ENCODE data around the gene HUS1. TPM values are rescaled to one million over a fixed set of nuclear protein-coding genes. Genes with fewer than 3 reads are reported as not detected.

The HUS1 gene
- total RNA-seq, 1 donor from 2014 or later: 34.4 TPM

GRCh38 chr7:47941136-47941844, 38.1 kb downstream of the HUS1 start:
- Mint-ChIP-seq H3K36me3 (ENCODE audit: low read depth, unreplicated experiment) (no peaks in the 10 kb centered on the region), H3K9me3 (ENCODE audit: unreplicated experiment) (no peaks in the 10 kb centered on the region), H3K27ac (ENCODE audit: unreplicated experiment) (peak overlapping the region; percentile 93), H3K4me1 (ENCODE audit: low read depth, unreplicated experiment) (peaks cover 29% of the 10 kb centered on the region), H3K27me3 (ENCODE audit: low read depth, unreplicated experiment) (no peaks in the 10 kb centered on the region), H3K4me3 (ENCODE audit: unreplicated experiment) (no peak overlapping the region)
- Histone ChIP-seq H3K4me3 (ENCODE audit: insufficient read depth, low read depth, low read length) (no peak overlapping the region), H2AFZ (ENCODE audit: low read depth, low read length) (peak overlapping the region; percentile 6), H3K27ac (ENCODE audit: low read depth, low read length) (peak overlapping the region; percentile 95), H3K4me1 (ENCODE audit: insufficient read depth, low read length) (peaks cover 21% of the 10 kb centered on the region), H4K20me1 (ENCODE audit: insufficient read depth, low read length) (no peaks in the 10 kb centered on the region), H3K36me3 (ENCODE audit: insufficient read depth, low read length) (no peaks in the 10 kb centered on the region), H3K27me3 (ENCODE audit: insufficient read depth, low read length) (no peaks in the 10 kb centered on the region), H3K79me2 (ENCODE audit: insufficient read depth, low read length) (no peaks in the 10 kb centered on the region), H3K4me2 (ENCODE audit: low read length) (peak overlapping the region; percentile 70), H3K9me3 (ENCODE audit: insufficient read depth, low read depth, low read length) (no peaks in the 10 kb centered on the region), H3K9ac (ENCODE audit: low read length) (peak overlapping the region; percentile 77)
- DNase-seq (ENCODE audit: low read depth): peak; percentile 89
- TF ChIP-seq EZH2 (IDR thresholded peaks at IDR 0.05; ENCODE audit: insufficient read depth, low read length): no peak
- TF ChIP-seq CTCF (IDR thresholded peaks at IDR 0.05; ENCODE audit: insufficient read depth, low read depth, low read length): no peak
- FAIRE-seq: peak; percentile 91

DNA sequence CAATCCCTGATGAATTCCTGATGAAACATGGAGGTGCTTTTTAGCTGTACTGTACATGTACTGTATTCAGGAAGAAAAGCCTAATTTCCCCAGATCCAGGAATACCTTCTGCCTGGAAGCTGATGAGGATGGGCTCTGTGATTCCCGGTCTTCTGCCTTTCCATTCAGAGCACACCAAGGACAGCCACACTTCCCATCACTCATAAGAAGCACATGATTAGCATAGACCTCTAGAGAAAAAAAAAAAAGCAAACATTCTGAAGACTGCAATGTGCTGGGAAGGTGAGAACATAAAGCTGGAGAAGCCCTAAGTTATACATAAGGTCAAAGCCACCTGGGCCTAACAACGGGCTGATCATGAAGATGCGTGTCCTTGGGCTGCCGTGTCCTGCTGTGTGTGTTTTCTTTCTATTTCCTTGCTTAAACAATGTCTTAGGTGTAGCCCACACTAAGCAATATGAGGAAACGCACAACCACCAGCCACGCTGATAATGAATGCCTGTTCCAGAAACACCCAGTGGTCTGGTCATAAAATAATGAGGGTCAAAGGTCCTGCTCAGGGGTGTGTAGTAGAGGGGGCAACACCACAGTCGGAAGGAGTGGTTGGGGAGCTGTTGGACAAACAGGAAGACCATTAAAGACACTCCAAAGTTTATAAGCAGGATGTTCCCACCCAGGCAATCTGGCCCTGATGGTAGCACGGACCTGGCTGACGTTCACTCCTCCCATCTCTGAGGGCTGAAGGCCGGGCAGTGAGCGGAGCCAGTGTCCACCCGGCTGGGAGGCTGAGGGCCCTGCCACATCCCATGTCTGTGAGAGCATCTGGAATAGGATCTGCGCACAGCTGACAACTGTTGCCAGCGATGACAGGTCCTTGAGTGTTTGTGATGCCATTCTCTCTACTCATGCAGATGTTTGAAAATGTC, 39.1 kb downstream of the HUS1 start:
- peak overlapping the region; percentile 6 for H2AFZ ChIP-seq (ENCODE audit: low read depth, low read length)
- no peaks in the 10 kb centered on the region for H3K9me3 Mint-ChIP-seq (ENCODE audit: unreplicated experiment)
- TF ChIP-seq CTCF (IDR thresholded peaks at IDR 0.05; ENCODE audit: insufficient read depth, low read depth, low read length) (no peak), EZH2 (IDR thresholded peaks at IDR 0.05; ENCODE audit: insufficient read depth, low read length) (no peak)
- H3K4me1 ChIP-seq (ENCODE audit: insufficient read depth, low read length): peaks cover 21% of the 10 kb centered on the region
- H3K9me3 ChIP-seq (ENCODE audit: insufficient read depth, low read depth, low read length): no peaks in the 10 kb centered on the region
- no peaks in the 10 kb centered on the region for H3K27me3 Mint-ChIP-seq (ENCODE audit: low read depth, unreplicated experiment)
- H3K27ac ChIP-seq (ENCODE audit: low read depth, low read length): peak overlapping the region; percentile 95
- H3K36me3 ChIP-seq (ENCODE audit: insufficient read depth, low read length): no peaks in the 10 kb centered on the region
- H3K27ac Mint-ChIP-seq (ENCODE audit: unreplicated experiment): peak overlapping the region; percentile 93
- no peaks in the 10 kb centered on the region for H3K27me3 ChIP-seq (ENCODE audit: insufficient read depth, low read length)
- H3K4me3 Mint-ChIP-seq (ENCODE audit: unreplicated experiment): no peak overlapping the region
- DNase-seq (ENCODE audit: low read depth) (peak; percentile 50), FAIRE-seq (no peak)
- no peaks in the 10 kb centered on the region for H3K79me2 ChIP-seq (ENCODE audit: insufficient read depth, low read length)
- peak overlapping the region; percentile 77 for H3K9ac ChIP-seq (ENCODE audit: low read length)
- H3K4me2 ChIP-seq (ENCODE audit: low read length): peak overlapping the region; percentile 70
- H3K4me3 ChIP-seq (ENCODE audit: insufficient read depth, low read depth, low read length): no peak overlapping the region
- peaks cover 29% of the 10 kb centered on the region for H3K4me1 Mint-ChIP-seq (ENCODE audit: low read depth, unreplicated experiment)
- no peaks in the 10 kb centered on the region for H4K20me1 ChIP-seq (ENCODE audit: insufficient read depth, low read length)
- no peaks in the 10 kb centered on the region for H3K36me3 Mint-ChIP-seq (ENCODE audit: low read depth, unreplicated experiment)

Measured in astrocyte (in vitro differentiated cells and primary cell).